ENCODE measurements around the gene C14orf93.

Gene C14orf93

DNA sequence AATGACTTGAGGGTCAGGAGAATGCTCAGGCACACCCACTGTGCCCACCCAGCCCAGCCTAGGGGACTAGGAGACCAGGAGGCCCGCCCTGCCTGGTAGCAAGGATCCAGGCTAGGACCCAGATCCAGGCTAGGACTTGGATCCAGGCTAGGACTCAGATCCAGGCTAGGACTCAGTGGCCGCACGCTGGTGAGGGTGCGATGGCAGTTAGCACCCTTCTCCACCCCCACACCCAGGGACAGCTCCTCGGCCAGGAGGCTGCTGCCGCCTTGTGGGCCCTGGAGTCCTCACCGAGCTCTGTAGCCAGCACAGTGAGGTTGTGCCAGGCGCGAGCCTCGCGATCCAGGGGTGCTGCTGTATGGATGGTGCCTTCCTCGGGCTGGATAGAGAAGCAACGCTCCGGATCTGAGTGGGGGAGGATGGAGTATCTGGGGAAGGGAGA, 42.3 kb upstream of the C14orf93 start:
- no peak overlapping the region for H3K4me3 ChIP-seq (ENCODE audit: low read depth, low read length)
- DNase-seq (ENCODE audit: low read depth, low spot score), result no peak
- TF ChIP-seq, protein P1, sequence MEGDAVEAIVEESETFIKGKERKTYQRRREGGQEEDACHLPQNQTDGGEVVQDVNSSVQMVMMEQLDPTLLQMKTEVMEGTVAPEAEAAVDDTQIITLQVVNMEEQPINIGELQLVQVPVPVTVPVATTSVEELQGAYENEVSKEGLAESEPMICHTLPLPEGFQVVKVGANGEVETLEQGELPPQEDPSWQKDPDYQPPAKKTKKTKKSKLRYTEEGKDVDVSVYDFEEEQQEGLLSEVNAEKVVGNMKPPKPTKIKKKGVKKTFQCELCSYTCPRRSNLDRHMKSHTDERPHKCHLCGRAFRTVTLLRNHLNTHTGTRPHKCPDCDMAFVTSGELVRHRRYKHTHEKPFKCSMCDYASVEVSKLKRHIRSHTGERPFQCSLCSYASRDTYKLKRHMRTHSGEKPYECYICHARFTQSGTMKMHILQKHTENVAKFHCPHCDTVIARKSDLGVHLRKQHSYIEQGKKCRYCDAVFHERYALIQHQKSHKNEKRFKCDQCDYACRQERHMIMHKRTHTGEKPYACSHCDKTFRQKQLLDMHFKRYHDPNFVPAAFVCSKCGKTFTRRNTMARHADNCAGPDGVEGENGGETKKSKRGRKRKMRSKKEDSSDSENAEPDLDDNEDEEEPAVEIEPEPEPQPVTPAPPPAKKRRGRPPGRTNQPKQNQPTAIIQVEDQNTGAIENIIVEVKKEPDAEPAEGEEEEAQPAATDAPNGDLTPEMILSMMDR (IDR thresholded peaks at IDR 0.05; ENCODE audit: low read depth, low read length), result peak; percentile 41
- in situ Hi-C loops (cut with HindIII; ENCODE audit: low sequenced_read_pairs), result no loop called here

- TF ChIP-seq, protein P1 (IDR thresholded peaks at IDR 0.05; ENCODE audit: low read depth, low read length), result no peak
- in situ Hi-C loops (cut with HindIII; ENCODE audit: low sequenced_read_pairs), result no loop called here
- no peak for DNase-seq (ENCODE audit: low read depth, low spot score)
- H3K4me3 ChIP-seq (ENCODE audit: low read depth, low read length), result no peak overlapping the region
These were observed 41.5 kb upstream of the C14orf93 start for GRCh38 chr14:23051141-23052057.

- no peak overlapping the region for H3K4me3 ChIP-seq (ENCODE audit: low read depth, low read length)
- TF ChIP-seq, protein P1 (IDR thresholded peaks at IDR 0.05; ENCODE audit: low read depth, low read length), result no peak
- no peak for DNase-seq (ENCODE audit: low read depth, low spot score)
- in situ Hi-C loops (cut with HindIII; ENCODE audit: low sequenced_read_pairs), result no loop called here
These were observed 39.1 kb upstream of the C14orf93 start for GRCh38 chr14:23049011-23049410.

- no peak for DNase-seq (ENCODE audit: low read depth, low spot score)
- in situ Hi-C loops (cut with HindIII; ENCODE audit: low sequenced_read_pairs), result no loop called here
- TF ChIP-seq, protein P1 (IDR thresholded peaks at IDR 0.05; ENCODE audit: low read depth, low read length), result no peak
- H3K4me3 ChIP-seq (ENCODE audit: low read depth, low read length), result no peak overlapping the region
These were observed 38.1 kb upstream of the C14orf93 start for GRCh38 chr14:23047751-23048693.

DNA sequence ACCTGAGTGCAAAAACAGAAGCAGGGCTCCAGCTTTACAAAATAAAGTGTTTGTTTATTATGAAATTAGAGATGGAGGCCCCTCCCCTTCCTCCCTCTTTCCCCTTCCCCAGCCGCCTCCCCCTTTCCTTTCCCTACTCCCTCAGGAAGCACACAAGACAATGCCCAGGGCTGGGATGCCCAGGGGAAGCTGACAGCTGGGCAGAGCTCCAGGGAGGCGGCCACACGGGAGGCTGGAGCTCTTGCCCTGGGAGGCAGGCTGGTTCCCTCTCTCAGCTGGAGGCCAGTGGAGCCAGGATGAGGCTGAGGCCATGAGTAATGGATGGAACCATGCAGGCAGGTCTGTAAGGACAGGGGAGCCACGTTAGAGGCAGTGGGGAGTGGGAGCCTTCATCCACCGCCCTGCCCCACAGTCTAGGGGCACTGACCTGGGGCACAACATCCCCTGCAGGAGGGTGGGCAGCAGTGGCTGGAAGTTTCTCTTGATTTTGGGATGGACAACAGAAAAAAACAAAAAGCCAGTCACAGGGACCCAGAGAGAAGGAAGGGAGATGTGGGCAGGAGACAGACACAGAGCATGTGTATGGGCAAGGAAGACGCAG, 37.2 kb upstream of the C14orf93 start:
- no peak overlapping the region for H3K4me3 ChIP-seq (ENCODE audit: low read depth, low read length)
- in situ Hi-C loops (cut with HindIII; ENCODE audit: low sequenced_read_pairs), result no loop called here
- TF ChIP-seq, protein P1 (IDR thresholded peaks at IDR 0.05; ENCODE audit: low read depth, low read length), result no peak
- DNase-seq (ENCODE audit: low read depth, low spot score), result no peak

Measured in astrocyte of the spinal cord (primary cell).